NCI-H146 treated with DMSO at 0.1 percent for 48 hours (cell line): ENCODE data around the gene SH3RF3.

Experiments
- DNase-seq: peaks from one replicate; lab custom pipeline; 2025; ENCODE audit not compliant: unreplicated experiment; lab: John Stamatoyannopoulos, UW

The SH3RF3 gene

GRCh38 chr2:109138449-109138848 lies 9.4 kb downstream of the SH3RF3 start:
- DNase-seq: no peak

DNA sequence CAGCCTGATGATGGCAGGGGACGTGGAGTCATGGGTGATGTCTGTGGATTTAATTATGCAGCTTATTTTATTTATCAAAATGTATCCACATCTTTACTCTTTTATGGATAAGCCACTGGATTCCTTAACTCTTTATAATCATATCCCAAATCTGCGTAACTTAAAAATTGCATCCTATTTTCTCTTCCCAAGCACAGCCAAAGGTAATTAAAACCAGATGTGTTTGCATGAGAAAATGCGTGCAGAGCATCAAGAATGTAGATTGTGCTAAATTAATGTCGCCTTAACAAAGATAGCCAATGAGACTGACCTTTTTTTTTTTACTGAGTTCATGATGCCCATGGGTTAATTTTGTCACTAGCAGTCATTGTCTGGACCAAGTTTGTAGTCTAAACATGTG lies 10.0 kb downstream of the SH3RF3 start:
- no peak for DNase-seq

- no peak for DNase-seq
These were observed 10.9 kb downstream of the SH3RF3 start for GRCh38 chr2:109139865-109140396.

- no peak for DNase-seq
These were observed 12.1 kb downstream of the SH3RF3 start for GRCh38 chr2:109141006-109141600.

GRCh38 chr2:109141727-109142283 lies 12.8 kb downstream of the SH3RF3 start:
- DNase-seq: no peak

GRCh38 chr2:109142416-109143210 lies 13.6 kb downstream of the SH3RF3 start:
- no peak for DNase-seq

GRCh38 chr2:109143214-109144187 lies 14.5 kb downstream of the SH3RF3 start:
- DNase-seq: no peak

GRCh38 chr2:109144271-109144670 lies 15.3 kb downstream of the SH3RF3 start:
- no peak for DNase-seq

- no peak for DNase-seq
These were observed 15.7 kb downstream of the SH3RF3 start for GRCh38 chr2:109144721-109145120.

- DNase-seq: no peak
These were observed 16.3 kb downstream of the SH3RF3 start for GRCh38 chr2:109145286-109145685.

GRCh38 chr2:109147405-109147804 lies 18.4 kb downstream of the SH3RF3 start:
- no peak for DNase-seq

DNA sequence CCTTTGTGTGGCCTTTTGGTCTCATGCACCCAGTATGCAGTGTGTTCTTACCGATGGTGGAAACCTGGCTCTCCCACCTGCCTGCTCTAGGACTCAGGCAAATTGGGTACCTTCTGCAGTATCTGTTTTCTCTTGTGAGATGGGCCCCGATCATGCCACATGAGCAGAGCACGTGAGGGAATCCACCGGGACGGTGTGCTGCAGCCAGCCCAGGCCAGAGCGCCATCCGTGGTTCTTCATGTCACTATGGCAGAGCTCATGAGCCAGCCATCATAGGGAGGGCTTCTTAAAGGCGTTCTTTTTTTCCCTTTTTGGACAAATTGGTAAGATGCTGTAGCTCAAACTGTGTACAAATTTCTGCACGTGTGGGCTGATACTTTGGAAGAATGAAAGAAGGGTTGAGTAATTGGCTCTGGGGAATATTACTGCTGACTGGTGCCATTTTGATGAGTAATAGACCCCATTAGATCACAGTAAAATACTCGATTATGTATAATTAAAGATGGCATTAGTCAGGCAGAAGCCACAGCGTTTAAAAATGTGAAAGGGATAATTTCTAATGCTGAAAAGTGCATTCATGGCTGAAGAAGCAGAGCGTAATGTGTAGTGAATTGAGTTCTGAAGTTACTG lies 19.2 kb downstream of the SH3RF3 start:
- DNase-seq: no peak

GRCh38 chr2:109148991-109149645 lies 20.1 kb downstream of the SH3RF3 start:
- DNase-seq: no peak

DNA sequence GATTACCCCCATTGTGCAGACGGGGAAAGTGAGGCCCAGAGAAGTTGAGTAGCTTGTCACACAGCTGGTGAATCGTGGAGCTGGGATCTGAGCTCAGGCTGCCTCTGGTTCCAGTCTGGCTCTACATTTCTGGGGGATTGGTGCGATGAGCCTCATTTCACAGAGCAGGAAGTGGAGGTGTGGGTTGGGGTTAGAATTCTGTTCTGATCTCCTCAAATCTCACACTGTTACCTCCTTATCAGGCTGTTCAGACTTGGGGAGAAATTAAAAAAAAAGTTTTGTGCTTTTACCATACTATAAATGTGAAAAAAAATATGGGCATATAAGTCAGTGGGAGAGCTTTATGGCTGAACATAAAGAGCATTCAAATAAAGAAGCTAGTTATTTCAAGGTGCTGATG lies 21.6 kb downstream of the SH3RF3 start:
- no peak for DNase-seq

- no peak for DNase-seq
These were observed 22.5 kb downstream of the SH3RF3 start for GRCh38 chr2:109151519-109151918.

GRCh38 chr2:109153005-109153784 lies 24.2 kb downstream of the SH3RF3 start:
- no peak for DNase-seq

DNA sequence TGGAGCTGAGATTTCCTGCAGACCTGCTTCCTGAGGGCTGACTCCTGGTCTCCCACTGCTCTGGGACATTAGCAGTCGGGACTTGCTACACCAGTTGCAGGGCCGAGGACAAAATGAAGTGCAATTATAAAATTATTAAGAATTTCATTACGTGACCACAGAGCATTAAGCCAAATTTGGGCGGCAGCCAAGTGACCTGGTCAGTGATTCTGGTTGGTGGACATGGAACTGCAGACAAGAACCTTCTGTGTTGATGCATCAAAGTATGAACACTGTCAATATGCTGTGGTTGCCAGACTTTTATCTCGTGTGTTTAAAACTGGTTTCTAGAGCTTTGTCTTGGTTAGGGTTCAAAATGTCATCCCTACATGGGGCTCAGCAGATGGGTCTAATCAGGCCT lies 24.8 kb downstream of the SH3RF3 start:
- DNase-seq: no peak

DNA sequence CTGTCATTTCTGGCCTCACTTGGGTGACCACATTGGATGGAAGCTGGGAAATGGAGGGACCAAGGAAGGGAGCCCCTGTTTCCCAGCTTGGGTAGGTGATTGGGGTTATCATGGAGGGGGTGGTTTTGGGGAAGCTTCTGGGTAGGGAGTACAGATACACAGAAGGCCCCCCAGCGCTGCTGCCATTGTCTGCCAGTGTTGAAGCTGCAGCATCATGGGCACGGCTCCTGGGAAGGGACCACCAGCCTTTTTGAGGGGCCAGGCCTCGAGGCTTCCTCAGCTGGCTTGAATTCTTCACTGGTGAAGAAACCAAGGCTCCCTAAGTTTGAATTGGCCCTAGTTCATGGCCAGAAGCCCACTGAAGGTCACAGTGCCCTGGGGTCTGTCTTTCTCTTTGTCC lies 25.2 kb downstream of the SH3RF3 start:
- no peak for DNase-seq
